GM12873 (cell line): ENCODE data around the gene PAX6.

ENCODE experiments used
- TF ChIP-seq, protein P1 (sequence below): IDR thresholded peaks from 2 replicates; pipeline ENCODE4 v1.5.1; 2012; ENCODE audit warnings: low read depth, mild to moderate bottlenecking, moderate library complexity, low read length, control low read depth; ENCODE audit not compliant: insufficient read depth; ENCODE audit errors: missing control alignments

PAX6 gene

DNA sequence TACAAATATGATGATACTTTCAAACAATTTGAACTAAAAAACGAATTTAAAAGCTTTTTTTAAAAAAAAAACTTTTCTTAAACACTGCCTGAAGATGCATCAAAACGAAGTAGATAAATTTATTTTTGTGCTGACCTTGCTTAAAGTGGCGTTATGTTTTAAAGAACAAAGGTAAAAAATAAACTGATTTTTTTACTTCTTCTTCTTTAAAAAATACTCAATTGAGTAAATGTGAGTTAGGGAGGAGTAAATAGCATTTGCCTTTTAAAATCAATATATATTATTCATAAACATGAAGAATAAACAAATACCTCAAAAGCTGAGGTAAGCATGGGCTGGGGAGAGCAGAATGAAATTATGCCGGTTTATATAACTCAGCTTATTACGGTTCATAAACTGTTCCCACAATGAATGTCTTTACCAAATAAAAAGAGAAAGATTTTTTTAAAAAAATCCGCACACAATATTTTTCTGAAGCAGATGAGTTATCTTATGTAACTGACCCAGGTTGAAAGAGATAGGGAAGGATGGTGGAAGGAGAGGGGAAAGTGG, 9.0 kb downstream of the PAX6 start:
- TF ChIP-seq, protein P1, sequence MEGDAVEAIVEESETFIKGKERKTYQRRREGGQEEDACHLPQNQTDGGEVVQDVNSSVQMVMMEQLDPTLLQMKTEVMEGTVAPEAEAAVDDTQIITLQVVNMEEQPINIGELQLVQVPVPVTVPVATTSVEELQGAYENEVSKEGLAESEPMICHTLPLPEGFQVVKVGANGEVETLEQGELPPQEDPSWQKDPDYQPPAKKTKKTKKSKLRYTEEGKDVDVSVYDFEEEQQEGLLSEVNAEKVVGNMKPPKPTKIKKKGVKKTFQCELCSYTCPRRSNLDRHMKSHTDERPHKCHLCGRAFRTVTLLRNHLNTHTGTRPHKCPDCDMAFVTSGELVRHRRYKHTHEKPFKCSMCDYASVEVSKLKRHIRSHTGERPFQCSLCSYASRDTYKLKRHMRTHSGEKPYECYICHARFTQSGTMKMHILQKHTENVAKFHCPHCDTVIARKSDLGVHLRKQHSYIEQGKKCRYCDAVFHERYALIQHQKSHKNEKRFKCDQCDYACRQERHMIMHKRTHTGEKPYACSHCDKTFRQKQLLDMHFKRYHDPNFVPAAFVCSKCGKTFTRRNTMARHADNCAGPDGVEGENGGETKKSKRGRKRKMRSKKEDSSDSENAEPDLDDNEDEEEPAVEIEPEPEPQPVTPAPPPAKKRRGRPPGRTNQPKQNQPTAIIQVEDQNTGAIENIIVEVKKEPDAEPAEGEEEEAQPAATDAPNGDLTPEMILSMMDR: no peak

DNA sequence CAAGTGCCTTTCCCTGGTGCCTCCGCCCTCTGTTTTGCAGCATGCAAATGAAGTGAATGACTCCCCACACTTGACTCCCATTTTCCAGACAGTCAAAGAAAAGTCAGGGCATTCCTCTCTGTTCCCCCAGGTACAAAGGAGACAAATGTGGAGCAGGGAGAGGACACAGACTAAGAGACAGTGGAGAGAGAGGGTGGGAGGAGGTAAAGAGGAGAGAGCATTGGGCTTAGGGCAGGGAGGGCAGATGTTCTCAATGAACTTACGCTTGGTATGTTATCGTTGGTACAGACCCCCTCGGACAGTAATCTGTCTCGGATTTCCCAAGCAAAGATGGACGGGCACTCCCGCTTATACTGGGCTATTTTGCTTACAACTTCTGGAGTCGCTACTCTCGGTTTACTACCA, 9.8 kb downstream of the PAX6 start:
- TF ChIP-seq, protein P1: no peak

DNA sequence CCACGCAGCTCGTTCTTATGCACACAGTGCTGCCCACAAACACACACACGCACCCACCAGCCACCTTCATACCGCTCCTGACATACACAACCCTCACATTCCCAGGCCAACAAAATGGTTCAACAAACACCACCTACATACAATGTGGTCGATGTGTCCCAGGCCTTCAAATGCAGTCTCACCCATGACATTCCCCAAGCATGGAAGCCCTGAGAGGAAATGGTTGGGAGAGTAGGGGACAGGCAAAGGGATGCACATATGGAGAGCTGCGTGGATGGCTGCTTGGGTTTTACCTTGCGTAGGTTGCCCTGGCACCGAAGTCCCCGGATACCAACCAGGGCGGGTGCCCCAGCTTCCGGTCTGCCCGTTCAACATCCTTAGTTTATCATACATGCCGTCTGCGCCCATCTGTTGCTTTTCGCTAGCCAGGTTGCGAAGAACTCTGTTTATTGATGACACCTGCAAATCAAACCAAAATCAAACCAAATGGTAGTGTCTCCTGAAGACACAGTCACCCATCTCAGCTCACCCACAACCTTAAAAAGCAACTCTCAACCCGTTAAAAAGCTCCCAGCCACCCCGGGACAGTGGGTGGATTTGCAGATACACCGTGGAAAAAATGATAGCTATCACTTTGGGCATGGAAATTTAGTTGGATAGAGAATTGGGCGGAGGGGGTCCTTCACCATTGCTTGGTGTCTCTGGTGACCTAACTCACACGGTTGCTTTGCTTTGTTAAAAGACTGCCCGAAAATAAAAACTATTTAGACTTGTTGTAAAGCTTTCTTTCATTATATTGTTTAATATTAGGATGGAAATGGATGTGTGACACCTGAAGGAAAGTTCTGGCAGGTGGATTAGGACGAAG, 10.5 kb downstream of the PAX6 start:
- TF ChIP-seq, protein P1: no peak

DNA sequence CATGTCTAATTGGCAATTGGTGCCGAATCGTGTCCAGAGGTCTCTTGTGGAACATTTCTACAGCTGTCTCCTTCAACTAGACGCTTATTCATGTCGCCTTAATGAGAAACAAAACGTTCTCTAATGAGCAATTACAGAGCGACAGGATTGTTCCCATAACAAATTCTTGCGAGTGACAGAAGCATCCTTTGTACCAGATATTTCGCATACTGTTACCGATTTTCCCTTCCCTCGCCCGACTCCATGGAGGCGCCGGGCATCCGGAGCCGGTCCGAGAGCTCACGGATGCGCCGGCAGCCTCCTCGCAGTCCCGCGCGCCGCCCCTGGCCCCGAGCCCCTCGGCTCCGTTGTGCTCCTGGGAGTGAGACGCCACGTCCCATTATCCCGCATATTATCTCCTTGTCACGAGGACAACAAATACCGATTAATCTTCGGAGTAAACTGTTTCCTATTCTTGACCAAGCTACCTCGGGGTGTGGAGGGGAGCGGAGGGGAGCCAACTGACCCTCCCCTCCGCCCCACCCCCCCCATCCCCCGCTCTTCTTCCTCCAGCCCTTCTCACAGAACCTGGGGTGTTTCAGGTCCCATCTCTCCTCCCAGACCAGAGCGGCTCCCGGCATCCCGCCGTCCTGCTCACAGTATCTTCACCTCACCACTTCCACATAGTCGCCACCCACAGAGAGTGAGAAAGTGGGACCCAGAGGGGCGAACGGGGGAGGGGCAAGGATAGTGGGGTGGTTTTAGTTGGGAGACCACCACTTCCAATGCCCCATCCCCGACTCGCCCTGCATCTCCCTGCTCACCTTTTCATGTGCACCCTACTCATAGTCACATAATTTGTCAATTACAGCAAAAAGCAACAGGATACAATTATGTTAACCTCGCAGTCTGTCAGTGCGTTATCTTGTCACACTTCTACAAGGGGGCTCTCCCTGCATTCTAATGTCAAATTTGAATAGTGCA, 11.4 kb downstream of the PAX6 start:
- TF ChIP-seq, protein P1: no peak

DNA sequence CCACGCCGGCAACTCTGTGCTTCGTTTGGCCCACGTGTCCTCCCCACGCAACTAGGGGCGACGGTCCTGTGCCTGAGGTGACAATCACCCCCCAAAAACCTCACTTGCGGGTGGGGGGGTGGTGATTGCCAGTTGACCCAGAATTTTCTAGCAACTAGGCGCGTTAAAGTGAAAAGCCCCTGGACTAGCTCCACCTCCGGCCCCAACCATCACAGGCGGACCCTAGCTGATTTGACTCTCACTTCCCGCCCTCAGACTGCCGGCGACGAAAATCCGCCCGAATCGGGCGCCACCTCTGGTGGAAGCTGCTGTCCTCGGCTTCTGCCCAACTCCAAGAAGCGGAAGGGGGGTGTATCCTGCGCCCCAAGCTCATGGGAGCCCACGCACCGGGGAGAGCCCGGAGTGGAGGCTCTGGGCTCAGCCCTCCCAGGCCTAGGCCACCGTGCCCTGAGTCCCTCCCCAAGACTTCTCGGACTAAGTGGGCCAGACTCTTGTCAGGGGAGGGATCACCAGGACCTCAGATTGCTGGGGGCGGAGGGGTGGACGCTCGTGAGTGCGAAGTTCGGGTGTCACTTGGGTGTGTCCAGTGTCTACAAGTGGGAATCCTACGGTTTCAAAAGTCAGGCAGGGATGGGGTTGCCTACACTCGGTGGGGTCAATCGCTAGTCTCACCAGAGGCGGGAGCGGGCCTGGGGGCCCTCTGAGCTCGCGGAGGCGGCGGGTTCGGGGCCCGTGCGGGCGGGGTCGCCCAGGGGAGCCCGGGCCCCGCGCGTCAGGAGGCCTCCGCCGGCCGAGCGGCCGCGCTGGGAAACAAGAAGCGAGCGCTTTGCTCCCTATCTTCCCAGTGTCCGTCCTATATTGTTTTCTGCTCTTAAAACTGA, 12.3 kb downstream of the PAX6 start:
- TF ChIP-seq, protein P1: peak; percentile 29

DNA sequence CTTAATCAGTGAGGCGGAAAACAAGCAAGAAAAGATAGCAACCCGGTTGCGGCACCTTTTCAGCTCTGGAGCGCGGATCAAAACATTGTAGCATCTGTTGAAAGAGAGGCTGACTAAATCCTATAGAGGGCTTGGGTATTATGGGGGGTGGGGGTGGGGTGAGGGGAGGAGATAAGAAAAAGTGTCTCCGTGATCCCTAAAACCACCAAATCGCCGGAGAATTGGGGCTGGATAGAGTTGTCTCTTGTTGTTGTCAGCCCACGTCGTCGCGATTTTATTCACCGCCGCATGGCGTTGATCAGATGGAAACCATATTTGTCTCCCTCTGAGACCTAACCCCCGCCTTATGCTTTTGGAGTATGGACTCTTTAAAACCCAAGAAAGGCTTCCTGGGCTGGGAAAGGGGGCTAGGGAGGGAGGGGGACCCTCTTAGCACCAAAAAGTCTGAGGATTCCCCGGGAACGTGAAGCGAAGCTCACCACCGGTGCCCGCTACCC, 13.0 kb downstream of the PAX6 start:
- TF ChIP-seq, protein P1: no peak
